CD14-positive monocyte (primary cell): ENCODE data around the gene HBD. TPM values are rescaled to one million over a fixed set of nuclear protein-coding genes. Genes with fewer than 3 reads are reported as not detected.

Experiments
- DNase-seq, 3 donors: peaks; one replicate each; pipeline ENCODE4 v3.0.0-alpha.2; 2011 to 2022
- H2AFZ ChIP-seq: 2 replicates; pipeline ENCODE4 v1.6.0; 2012; ENCODE audit warnings: mild to moderate bottlenecking, low read depth, low read length, inconsistent platforms; ENCODE audit not compliant: insufficient read depth, poor library complexity, severe bottlenecking
- H3K27ac ChIP-seq, 2 donors: 1 replicate in 1 of 2; 2 replicates in 1 of 2; pipeline ENCODE4 v1.5.1; 2012 to 2013; ENCODE audit warnings: low read length in 2 of 2, control low read depth in 1 of 2, inconsistent platforms in 1 of 2, low read depth in 1 of 2, mild to moderate bottlenecking in 1 of 2
- H3K27me3 ChIP-seq, 2 donors: one replicate each; pipeline versions ENCODE4 v1.6.0 to v1.6.1; 2011 to 2013; ENCODE audit warnings: low read length in 2 of 2; ENCODE audit not compliant: control insufficient read depth in 2 of 2, insufficient read depth in 2 of 2
- H3K36me3 ChIP-seq, 2 donors: replicated peaks in 1 of 2; 1 replicate in 1 of 2; 2 replicates in 1 of 2; pipeline versions ENCODE4 v1.5.1 to v1.6.1; 2012 to 2013; ENCODE audit warnings: low read length in 2 of 2, control low read depth in 1 of 2, inconsistent platforms in 1 of 2, mild to moderate bottlenecking in 1 of 2; ENCODE audit not compliant: insufficient read depth in 2 of 2, control insufficient read depth in 1 of 2
- H3K4me1 ChIP-seq, 2 donors: 1 replicate in 1 of 2; 2 replicates in 1 of 2; pipeline versions ENCODE4 v1.5.1 to v1.6.1; 2012 to 2013; ENCODE audit warnings: low read length in 2 of 2, control low read depth in 1 of 2, inconsistent platforms in 1 of 2, mild to moderate bottlenecking in 1 of 2, moderate library complexity in 1 of 2; ENCODE audit not compliant: insufficient read depth in 2 of 2, control insufficient read depth in 1 of 2
- H3K4me2 ChIP-seq: replicated peaks from 2 replicates; pipeline ENCODE3; 2012; ENCODE audit warnings: low read length, moderate library complexity, mild to moderate bottlenecking; ENCODE audit not compliant: poor library complexity, severe bottlenecking; ENCODE audit errors: extremely low read depth
- H3K4me3 ChIP-seq, 3 experiments: fragments of 200-600 bp in 1 of 3; sonication (generic) in 1 of 3; replicated peaks in 1 of 3; 1 replicate in 2 of 3; 2 replicates in 1 of 3; pipeline ENCODE4 v1.5.1; 2011 to 2013; ENCODE audit warnings: low read length in 3 of 3, mild to moderate bottlenecking in 3 of 3, control low read depth in 2 of 3, low read depth in 2 of 3, inconsistent platforms in 1 of 3, moderate library complexity in 1 of 3
- H3K79me2 ChIP-seq: 2 replicates; pipeline ENCODE4 v1.6.0; 2012; ENCODE audit warnings: mild to moderate bottlenecking, control low read depth, inconsistent platforms, low read length, moderate library complexity; ENCODE audit not compliant: insufficient read depth
- H3K9ac ChIP-seq: 2 replicates; pipeline ENCODE4 v1.6.0; 2017; ENCODE audit warnings: low read length, mild to moderate bottlenecking; ENCODE audit not compliant: insufficient read depth, poor library complexity, severe bottlenecking
- H3K9me3 ChIP-seq, 2 donors: replicated peaks in 1 of 2; 1 replicate in 1 of 2; 2 replicates in 1 of 2; pipeline versions ENCODE4 v1.5.1 to v1.6.1; 2012 to 2013; ENCODE audit warnings: low read length in 2 of 2, control low read depth in 1 of 2; ENCODE audit not compliant: control insufficient read depth in 1 of 2, insufficient read depth in 1 of 2
- H4K20me1 ChIP-seq: 2 replicates; pipeline ENCODE4 v1.6.0; 2012; ENCODE audit warnings: mild to moderate bottlenecking, low read length, control low read depth, moderate library complexity; ENCODE audit not compliant: insufficient read depth
- H3K27ac Mint-ChIP-seq, 7 donors: one replicate each; pipeline ENCODE4 v1.8.0; 2020; ENCODE audit warnings: mild to moderate bottlenecking in 7 of 7, mixed read lengths in 7 of 7, moderate library complexity in 6 of 7, inconsistent platforms in 2 of 7
- H3K27me3 Mint-ChIP-seq, 3 donors: one replicate each; pipeline ENCODE4 v1.8.0; 2021 to 2022; ENCODE audit warnings: low read depth in 3 of 3, mild to moderate bottlenecking in 3 of 3, mixed read lengths in 3 of 3, moderate library complexity in 3 of 3, inconsistent platforms in 1 of 3
- H3K36me3 Mint-ChIP-seq, 2 donors: one replicate each; pipeline ENCODE4 v1.8.0; 2020; ENCODE audit warnings: mixed read lengths in 2 of 2, inconsistent platforms in 1 of 2, mild to moderate bottlenecking in 1 of 2
- H3K4me1 Mint-ChIP-seq: one replicate; pipeline ENCODE4 v1.8.0; 2020; ENCODE audit warnings: mild to moderate bottlenecking, mixed read lengths
- H3K4me3 Mint-ChIP-seq, 2 donors: one replicate each; pipeline ENCODE4 v1.8.0; 2020; ENCODE audit warnings: mild to moderate bottlenecking in 2 of 2, mixed read lengths in 2 of 2, moderate library complexity in 1 of 2
- H3K9me3 Mint-ChIP-seq, 7 donors: one replicate each; pipeline ENCODE4 v1.8.0; 2020 to 2022; ENCODE audit warnings: mixed read lengths in 7 of 7, mild to moderate bottlenecking in 6 of 7, moderate library complexity in 6 of 7, inconsistent platforms in 2 of 7
- CTCF ChIP-seq: fragments of 200-600 bp; IDR thresholded peaks from one replicate; pipeline ENCODE4 v1.8.0; 2022; ENCODE audit warnings: antibody characterized with exemption, mild to moderate bottlenecking
- WGBS: methylation state at CpG from one replicate; pipeline ENCODE4 v1.1.5; 2013; ENCODE audit warnings: missing lambda C conversion rate; ENCODE audit not compliant: insufficient coverage; 5-methylcytosine and 5-hydroxymethylcytosine counted together
- intact Hi-C, 2 donors: fragments of 100-400 bp; cut with micrococcal nuclease; formaldehyde crosslinking; loops; one replicate each; pipeline versions ENCODE4 v1.15.0 to v1.15.1; 2023
- polyA plus RNA-seq, 3 donors: library from polyadenylated mRNA; depleted of rRNA in 1 of 3; unstranded in 2 of 3; stranded (reverse) in 1 of 3; fragments of 300-500 nt in 2 of 3; fragments of >200 nt in 1 of 3; fragmentation: Illumina TruSeq in 2 of 3; gene quantifications; 1 replicate in 2 of 3; 2 replicates in 1 of 3; pipeline ENCODE4 v1.2.3, GENCODE V29; 2012 to 2021

The HBD gene
- polyA plus RNA-seq, 3 donors = not detected

DNA sequence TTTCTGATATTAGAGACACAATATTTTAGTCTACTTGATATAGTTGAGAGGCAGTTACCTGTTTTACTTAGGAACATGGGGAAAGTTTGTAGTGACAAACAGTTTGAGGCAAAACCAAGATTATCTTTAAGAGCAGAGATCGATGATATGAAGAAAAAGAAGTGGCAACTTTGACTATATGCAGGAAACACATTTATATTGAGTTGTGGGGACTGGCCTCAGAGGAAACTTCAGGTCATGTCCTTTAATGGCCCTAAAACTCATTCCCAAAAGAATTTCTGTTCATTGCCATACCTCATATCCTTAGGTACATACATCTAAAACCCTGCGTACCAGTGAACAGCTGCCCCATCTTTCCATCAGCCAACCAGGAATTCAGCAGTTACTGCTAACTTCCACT, 10.9 kb upstream of the HBD start:
- no peak overlapping the region for H2AFZ ChIP-seq
- H3K9me3 ChIP-seq = no peaks in the 10 kb centered on the region
- intact Hi-C loops = no loop called here
- no peaks in the 10 kb centered on the region for H4K20me1 ChIP-seq
- H3K27ac ChIP-seq = no peak overlapping the region
- 100% methylated on average over 1 of the region's 2 CpGs for WGBS
- no peaks in the 10 kb centered on the region for H3K4me1 ChIP-seq
- H3K36me3 ChIP-seq = no peaks in the 10 kb centered on the region
- TF ChIP-seq CTCF = no peak
- H3K4me1 Mint-ChIP-seq = no peaks in the 10 kb centered on the region
- H3K79me2 ChIP-seq = no peaks in the 10 kb centered on the region
- H3K9ac ChIP-seq = no peak overlapping the region
- no peaks in the 10 kb centered on the region for H3K27me3 ChIP-seq
- no peaks in the 10 kb centered on the region for H3K36me3 Mint-ChIP-seq
- no peak overlapping the region for H3K4me2 ChIP-seq
- no peak overlapping the region for H3K4me3 Mint-ChIP-seq
- H3K27me3 Mint-ChIP-seq = peaks cover 0 to 2% (median 2%) of the 10 kb centered on the region in 3 donors
- DNase-seq = no peak
- H3K27ac Mint-ChIP-seq = no peak overlapping the region
- H3K4me3 ChIP-seq = no peak overlapping the region
- H3K9me3 Mint-ChIP-seq = peaks cover 0 to 2% (median 0%) of the 10 kb centered on the region in 7 donors

- H3K36me3 ChIP-seq = no peaks in the 10 kb centered on the region
- peaks cover 0 to 2% (median 0%) of the 10 kb centered on the region in 7 donors for H3K9me3 Mint-ChIP-seq
- H3K4me3 ChIP-seq = no peak overlapping the region
- no peak overlapping the region for H3K4me3 Mint-ChIP-seq
- peaks cover 0 to 2% (median 2%) of the 10 kb centered on the region in 3 donors for H3K27me3 Mint-ChIP-seq
- H3K27ac ChIP-seq = no peak overlapping the region
- intact Hi-C loops = no loop called here
- no peak overlapping the region for H3K27ac Mint-ChIP-seq
- 92% methylated on average over 2 of the region's 4 CpGs for WGBS
- H3K4me2 ChIP-seq = no peak overlapping the region
- H3K9ac ChIP-seq = no peak overlapping the region
- DNase-seq = no peak
- H3K36me3 Mint-ChIP-seq = no peaks in the 10 kb centered on the region
- no peak for TF ChIP-seq CTCF
- H3K27me3 ChIP-seq = no peaks in the 10 kb centered on the region
- H2AFZ ChIP-seq = no peak overlapping the region
- H3K4me1 Mint-ChIP-seq = no peaks in the 10 kb centered on the region
- H3K4me1 ChIP-seq = no peaks in the 10 kb centered on the region
- H3K9me3 ChIP-seq = no peaks in the 10 kb centered on the region
- no peaks in the 10 kb centered on the region for H3K79me2 ChIP-seq
- H4K20me1 ChIP-seq = no peaks in the 10 kb centered on the region
Observed at GRCh38 chr11:5243816-5244180, 9.5 kb upstream of the HBD start.
